ENCODE results near the gene GATAD2A.

- TF ChIP-seq CTCF (IDR thresholded peaks at IDR 0.05) (no peak), POLR2A (IDR thresholded peaks at IDR 0.05) (no peak)
These were observed 19.8 kb downstream of the GATAD2A start for GRCh38 chr19:19425170-19425875.

All from stomach (tissue), 4 donors.